Mesendoderm (in vitro differentiated cells): ENCODE results near the gene ZNF311.

ENCODE experiments used
- DNase-seq: peaks from one replicate; pipeline ENCODE4 v3.0.0; 2013
- H2AK5ac ChIP-seq: 2 replicates; pipeline ENCODE4 v1.6.1; 2013; ENCODE audit warnings: low read length, inconsistent platforms
- H2BK120ac ChIP-seq: 2 replicates; pipeline ENCODE4 v1.6.1; 2013; ENCODE audit warnings: low read depth, mild to moderate bottlenecking, low read length, moderate library complexity, mixed read lengths
- H2BK15ac ChIP-seq: replicated peaks from 2 replicates; pipeline ENCODE4 v1.6.1; 2013; ENCODE audit warnings: low read depth, mild to moderate bottlenecking, moderate library complexity
- H2BK5ac ChIP-seq: 2 replicates; pipeline ENCODE4 v1.6.1; 2013; ENCODE audit warnings: low read length, inconsistent platforms
- H3K18ac ChIP-seq: 2 replicates; pipeline ENCODE4 v1.6.1; 2013; ENCODE audit warnings: mild to moderate bottlenecking, low read length, mixed read lengths
- H3K23ac ChIP-seq: one replicate; pipeline ENCODE4 v1.6.1; 2013; ENCODE audit warnings: low read length
- H3K27ac ChIP-seq: 2 replicates; pipeline ENCODE4 v1.5.1; 2013; ENCODE audit warnings: low read depth, mild to moderate bottlenecking, inconsistent platforms, low read length, moderate library complexity
- H3K27me3 ChIP-seq: 2 replicates; pipeline ENCODE4 v1.6.1; 2013; ENCODE audit warnings: low read length, control low read depth, mild to moderate bottlenecking, inconsistent platforms; ENCODE audit not compliant: insufficient read depth, poor library complexity
- H3K36me3 ChIP-seq: 2 replicates; pipeline ENCODE4 v1.6.1; 2013; ENCODE audit warnings: low read length, inconsistent platforms; ENCODE audit not compliant: control insufficient read depth, insufficient read depth
- H3K4ac ChIP-seq: one replicate; pipeline ENCODE4 v1.6.1; 2013; ENCODE audit warnings: low read depth, mild to moderate bottlenecking, low read length, moderate library complexity
- H3K4me1 ChIP-seq: 2 replicates; pipeline ENCODE4 v1.6.1; 2013; ENCODE audit warnings: low read depth, low read length, inconsistent platforms; ENCODE audit not compliant: control insufficient read depth
- H3K4me2 ChIP-seq: 2 replicates; pipeline ENCODE4 v1.6.1; 2013; ENCODE audit warnings: low read length
- H3K4me3 ChIP-seq: 2 replicates; pipeline ENCODE4 v1.5.1; 2013; ENCODE audit warnings: mild to moderate bottlenecking, low read length
- H3K56ac ChIP-seq: one replicate; pipeline ENCODE4 v1.6.1; 2013; ENCODE audit warnings: low read length
- H3K79me1 ChIP-seq: 2 replicates; pipeline ENCODE4 v1.6.1; 2013; ENCODE audit warnings: low read length, inconsistent platforms
- H3K79me2 ChIP-seq: 2 replicates; pipeline ENCODE4 v1.6.1; 2013; ENCODE audit warnings: mild to moderate bottlenecking, low read length; ENCODE audit not compliant: control insufficient read depth, insufficient read depth
- H3K9ac ChIP-seq: 2 replicates; pipeline ENCODE4 v1.6.1; 2013; ENCODE audit warnings: low read length, inconsistent platforms
- H4K5ac ChIP-seq: one replicate; pipeline ENCODE4 v1.6.1; 2013; ENCODE audit warnings: low read length
- H4K8ac ChIP-seq: one replicate; pipeline ENCODE4 v1.6.1; 2013; ENCODE audit warnings: low read depth, mild to moderate bottlenecking, control low read depth, low read length, moderate library complexity
- WGBS: extraction: QIAGEN DNeasy Blood & Tissue Kit; methylation state at CpG from one replicate; pipeline ENCODE4 v1.1.7; 2013; ENCODE audit warnings: low lambda C conversion rate, missing lambda C conversion rate; ENCODE audit not compliant: insufficient coverage; ENCODE audit errors: extremely low coverage; 5-methylcytosine and 5-hydroxymethylcytosine counted together
- small RNA-seq: library from polyadenylated mRNA; stranded (forward); fragments of <200 nt; extraction: miRNeasy Mini kit (QIAGEN cat#:217004); gene quantifications from one replicate; pipeline ENCODE3, GENCODE V24; 2013; ENCODE audit not compliant: insufficient read depth

The ZNF311 gene

DNA sequence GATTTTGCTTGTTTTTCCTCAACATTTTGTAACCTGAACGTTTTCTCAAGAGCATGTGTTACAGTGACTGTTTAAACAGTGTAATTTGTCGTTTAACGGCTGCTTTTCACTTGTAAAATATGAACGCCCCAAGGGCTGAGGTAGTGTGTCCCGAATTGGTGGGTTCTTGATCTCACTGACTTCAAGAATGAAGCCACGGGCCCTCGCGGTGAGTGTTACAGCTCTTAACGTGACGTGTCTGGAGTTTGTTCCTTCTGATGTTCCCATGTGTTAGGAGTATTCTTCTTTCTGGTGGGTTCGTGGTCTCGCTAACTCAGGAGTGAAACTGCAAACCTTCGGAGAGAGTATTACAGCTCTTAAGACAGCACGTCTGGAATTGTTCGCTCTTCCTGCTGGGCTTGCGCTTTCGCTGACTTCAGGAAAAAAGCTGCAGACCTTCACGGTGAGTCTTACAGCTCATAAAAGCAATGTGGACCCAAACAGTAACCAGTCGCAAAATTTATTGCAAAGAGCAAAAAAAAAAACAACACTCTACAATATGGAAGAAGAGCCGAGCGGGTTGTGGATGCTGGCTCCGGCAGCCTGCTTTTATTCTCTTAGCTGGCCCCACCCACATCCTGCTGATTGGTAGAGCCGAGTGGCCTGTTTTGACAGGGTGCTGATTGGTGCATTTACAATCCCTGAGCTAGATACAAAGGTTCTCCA, 56.2 kb downstream of the ZNF311 start:
- Histone ChIP-seq H3K23ac (no peak overlapping the region), H4K8ac (no peak overlapping the region), H3K18ac (no peak overlapping the region), H3K27ac (no peak overlapping the region), H2BK5ac (no peak overlapping the region), H2BK120ac (no peak overlapping the region), H3K79me2 (no peaks in the 10 kb centered on the region), H3K79me1 (no peaks in the 10 kb centered on the region), H3K36me3 (no peaks in the 10 kb centered on the region), H3K56ac (no peak overlapping the region), H3K4me2 (no peak overlapping the region), H4K5ac (no peak overlapping the region), H3K9ac (no peak overlapping the region), H2AK5ac (no peak overlapping the region), H2BK15ac (no peak overlapping the region), H3K4me1 (peaks cover 2% of the 10 kb centered on the region), H3K27me3 (peaks cover 4% of the 10 kb centered on the region), H3K4me3 (no peak overlapping the region), H3K4ac (no peak overlapping the region)
- no peak for DNase-seq
- no CpG with 5 or more reads among the region's 23 CpGs for WGBS

DNA sequence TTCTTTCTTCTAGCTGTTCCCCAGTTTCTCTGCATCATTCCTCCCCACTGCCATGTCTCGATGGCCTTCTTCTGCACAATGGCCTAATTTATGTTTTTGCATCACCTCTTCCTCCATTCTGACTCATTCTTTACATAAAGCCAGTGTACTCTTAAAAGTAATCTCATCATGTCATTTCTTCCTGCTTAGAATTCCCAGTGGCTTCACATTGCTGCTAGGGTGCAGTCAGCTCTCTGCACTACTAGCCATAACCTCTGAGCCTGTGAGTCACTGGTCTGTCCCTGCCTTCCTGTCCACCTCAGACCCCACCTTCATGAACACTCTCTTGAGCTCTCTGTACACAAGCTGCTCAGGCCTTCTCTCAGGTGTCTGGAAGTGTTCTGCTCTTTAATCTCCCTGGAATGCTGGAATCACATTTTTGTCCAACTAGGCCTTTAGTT, 57.3 kb downstream of the ZNF311 start:
- Histone ChIP-seq H3K27me3 (no peaks in the 10 kb centered on the region), H3K18ac (no peak overlapping the region), H3K4me1 (no peaks in the 10 kb centered on the region), H3K9ac (no peak overlapping the region), H3K4ac (no peak overlapping the region), H3K4me2 (no peak overlapping the region), H3K56ac (no peak overlapping the region), H3K23ac (no peak overlapping the region), H2BK15ac (no peak overlapping the region), H3K27ac (no peak overlapping the region), H3K36me3 (no peaks in the 10 kb centered on the region), H4K5ac (no peak overlapping the region), H2AK5ac (no peak overlapping the region), H2BK5ac (no peak overlapping the region), H3K79me1 (no peaks in the 10 kb centered on the region), H2BK120ac (no peak overlapping the region), H3K79me2 (no peaks in the 10 kb centered on the region), H3K4me3 (no peak overlapping the region), H4K8ac (no peak overlapping the region)
- DNase-seq, result no peak
- WGBS, result no CpG with 5 or more reads among the region's 1 CpG

DNA sequence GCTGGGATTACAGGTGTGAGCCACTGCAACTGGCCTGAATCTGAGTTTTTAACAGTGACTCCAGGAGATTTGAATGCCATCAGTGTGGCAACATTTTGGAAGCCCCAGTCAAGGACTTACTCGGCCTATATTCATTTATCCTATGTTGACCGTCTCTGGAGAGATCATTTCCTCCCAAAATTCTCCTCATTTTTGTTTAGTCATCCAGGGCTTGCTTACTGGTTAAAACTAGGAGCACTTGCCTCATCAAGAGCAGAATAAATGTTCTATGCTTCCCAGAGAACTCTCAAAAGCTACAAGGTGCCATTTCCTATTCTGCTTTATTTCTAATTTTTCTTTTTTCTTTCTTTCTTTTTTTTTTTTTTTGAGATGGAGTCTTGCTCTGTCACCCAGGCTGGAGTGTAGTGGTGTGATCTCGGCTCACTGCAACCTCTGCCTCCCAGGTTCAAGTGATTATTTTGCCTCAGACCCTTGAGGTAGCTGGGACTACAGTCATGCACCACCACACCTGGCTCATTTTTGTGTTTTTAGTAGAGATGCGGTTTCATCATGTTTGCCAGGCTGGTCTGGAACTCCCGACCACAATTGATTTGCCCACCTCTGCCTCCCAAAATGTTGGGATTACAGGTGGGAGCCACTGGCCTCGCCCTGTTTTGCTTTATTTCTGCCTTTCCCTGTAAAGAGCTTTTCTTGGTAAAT, 57.9 kb downstream of the ZNF311 start:
- Histone ChIP-seq H3K56ac (no peak overlapping the region), H3K79me2 (no peaks in the 10 kb centered on the region), H2BK120ac (no peak overlapping the region), H4K8ac (no peak overlapping the region), H3K4me2 (no peak overlapping the region), H2BK5ac (no peak overlapping the region), H2BK15ac (no peak overlapping the region), H2AK5ac (no peak overlapping the region), H3K9ac (no peak overlapping the region), H3K4ac (no peak overlapping the region), H3K36me3 (no peaks in the 10 kb centered on the region), H3K18ac (no peak overlapping the region), H3K4me3 (no peak overlapping the region), H3K79me1 (no peaks in the 10 kb centered on the region), H3K27ac (no peak overlapping the region), H3K23ac (no peak overlapping the region), H4K5ac (no peak overlapping the region), H3K27me3 (no peaks in the 10 kb centered on the region), H3K4me1 (no peaks in the 10 kb centered on the region)
- no CpG with 5 or more reads among the region's 6 CpGs for WGBS
- no peak for DNase-seq

DNA sequence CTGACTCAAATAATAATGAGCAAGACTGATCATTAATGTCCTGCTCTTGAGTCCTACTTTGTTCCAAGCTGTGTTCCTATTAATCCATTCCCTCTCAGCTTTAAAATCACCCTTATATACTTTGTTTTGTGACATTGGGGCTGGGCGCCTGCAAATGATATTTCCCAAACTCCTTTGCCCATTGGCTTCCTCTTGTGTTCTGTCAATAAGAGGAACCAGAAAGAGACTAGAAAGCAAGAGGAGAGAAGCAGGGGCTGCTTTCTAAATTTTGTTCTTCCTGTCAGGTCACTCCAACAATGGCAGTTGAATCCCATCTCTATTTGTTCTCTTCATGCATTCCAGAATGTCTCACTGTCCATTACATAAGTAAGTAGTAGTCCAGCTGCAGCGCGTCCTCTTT, 59.8 kb downstream of the ZNF311 start:
- H3K79me2 ChIP-seq, result no peaks in the 10 kb centered on the region
- H4K8ac ChIP-seq, result no peak overlapping the region
- no peak for DNase-seq
- no peak overlapping the region for H2BK120ac ChIP-seq
- no peak overlapping the region for H2BK15ac ChIP-seq
- H3K79me1 ChIP-seq, result no peaks in the 10 kb centered on the region
- no peak overlapping the region for H2AK5ac ChIP-seq
- H3K4me2 ChIP-seq, result no peak overlapping the region
- H2BK5ac ChIP-seq, result no peak overlapping the region
- no peak overlapping the region for H3K18ac ChIP-seq
- no peak overlapping the region for H3K23ac ChIP-seq
- H3K36me3 ChIP-seq, result no peaks in the 10 kb centered on the region
- H3K4me1 ChIP-seq, result no peaks in the 10 kb centered on the region
- H3K4me3 ChIP-seq, result no peak overlapping the region
- WGBS, result no CpG with 5 or more reads among the region's 3 CpGs
- H3K27me3 ChIP-seq, result no peaks in the 10 kb centered on the region
- no peak overlapping the region for H3K4ac ChIP-seq
- no peak overlapping the region for H4K5ac ChIP-seq
- H3K56ac ChIP-seq, result no peak overlapping the region
- H3K27ac ChIP-seq, result no peak overlapping the region
- H3K9ac ChIP-seq, result no peak overlapping the region

Small RNA genes within 50 kb of the gene (small RNA-seq; reads per million reads assigned to genes)
- 0.72 reads per million for gene RN7SL471P
